Neural crest cell (in vitro differentiated cells): ENCODE results near the gene USP43. TPM values are rescaled to one million over a fixed set of nuclear protein-coding genes. Genes with fewer than 3 reads are reported as not detected.

ENCODE experiments used
- DNase-seq: peaks from one replicate; pipeline ENCODE4 v3.0.0; 2021; ENCODE audit warnings: low read depth, mixed read lengths, low spot score
- H3K27ac Mint-ChIP-seq: one replicate; pipeline ENCODE4 v1.8.0; 2021; ENCODE audit warnings: mild to moderate bottlenecking, mixed read lengths; ENCODE audit not compliant: unreplicated experiment
- H3K27me3 Mint-ChIP-seq: 2 replicates; pipeline ENCODE4 v1.8.0; 2021; ENCODE audit warnings: low read depth, mild to moderate bottlenecking, mixed read lengths
- H3K36me3 Mint-ChIP-seq: 2 replicates; pipeline ENCODE4 v1.8.0; 2021; ENCODE audit warnings: low read depth, mild to moderate bottlenecking, mixed read lengths
- H3K4me1 Mint-ChIP-seq: 2 replicates; pipeline ENCODE4 v1.8.0; 2021; ENCODE audit warnings: mixed read lengths
- H3K4me3 Mint-ChIP-seq: one replicate; pipeline ENCODE4 v1.8.0; 2021; ENCODE audit warnings: mild to moderate bottlenecking, mixed read lengths
- H3K9me3 Mint-ChIP-seq: 2 replicates; pipeline ENCODE4 v1.8.0; 2021; ENCODE audit warnings: mixed read lengths
- total RNA-seq: library from RNA; stranded (reverse); gene quantifications from 2 replicates; pipeline ENCODE4 v1.2.1, GENCODE V29; 2021
- TF ChIP-seq, protein P1 (sequence below): fragments of 200-600 bp; sonication (generic); conservative IDR thresholded peaks from 2 replicates; pipeline ENCODE4 v1.5.0; 2021; ENCODE audit warnings: antibody characterized with exemption, mild to moderate bottlenecking

The USP43 gene
- total RNA-seq, 1 donor from 2014 or later = 2.7 TPM

GRCh38 chr17:9729735-9730420, 84.6 kb downstream of the USP43 start:
- Mint-ChIP-seq H3K27ac (no peak overlapping the region), H3K27me3 (no peaks in the 10 kb centered on the region), H3K4me3 (no peak overlapping the region), H3K36me3 (peaks cover 3% of the 10 kb centered on the region), H3K9me3 (no peaks in the 10 kb centered on the region), H3K4me1 (peaks cover 22% of the 10 kb centered on the region)
- TF ChIP-seq, protein P1, sequence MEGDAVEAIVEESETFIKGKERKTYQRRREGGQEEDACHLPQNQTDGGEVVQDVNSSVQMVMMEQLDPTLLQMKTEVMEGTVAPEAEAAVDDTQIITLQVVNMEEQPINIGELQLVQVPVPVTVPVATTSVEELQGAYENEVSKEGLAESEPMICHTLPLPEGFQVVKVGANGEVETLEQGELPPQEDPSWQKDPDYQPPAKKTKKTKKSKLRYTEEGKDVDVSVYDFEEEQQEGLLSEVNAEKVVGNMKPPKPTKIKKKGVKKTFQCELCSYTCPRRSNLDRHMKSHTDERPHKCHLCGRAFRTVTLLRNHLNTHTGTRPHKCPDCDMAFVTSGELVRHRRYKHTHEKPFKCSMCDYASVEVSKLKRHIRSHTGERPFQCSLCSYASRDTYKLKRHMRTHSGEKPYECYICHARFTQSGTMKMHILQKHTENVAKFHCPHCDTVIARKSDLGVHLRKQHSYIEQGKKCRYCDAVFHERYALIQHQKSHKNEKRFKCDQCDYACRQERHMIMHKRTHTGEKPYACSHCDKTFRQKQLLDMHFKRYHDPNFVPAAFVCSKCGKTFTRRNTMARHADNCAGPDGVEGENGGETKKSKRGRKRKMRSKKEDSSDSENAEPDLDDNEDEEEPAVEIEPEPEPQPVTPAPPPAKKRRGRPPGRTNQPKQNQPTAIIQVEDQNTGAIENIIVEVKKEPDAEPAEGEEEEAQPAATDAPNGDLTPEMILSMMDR = no peak
- no peak for DNase-seq

- H3K4me1 Mint-ChIP-seq = peaks cover 12% of the 10 kb centered on the region
- H3K27ac Mint-ChIP-seq = no peak overlapping the region
- DNase-seq = no peak
- TF ChIP-seq, protein P1 = no peak
- no peak overlapping the region for H3K4me3 Mint-ChIP-seq
- no peaks in the 10 kb centered on the region for H3K36me3 Mint-ChIP-seq
- peaks cover 2% of the 10 kb centered on the region for H3K9me3 Mint-ChIP-seq
- peaks cover 11% of the 10 kb centered on the region for H3K27me3 Mint-ChIP-seq
These were observed 105.2 kb downstream of the USP43 start for GRCh38 chr17:9750524-9750923.

GRCh38 chr17:9755083-9755482, 109.8 kb downstream of the USP43 start:
- Mint-ChIP-seq H3K9me3 (peaks cover 2% of the 10 kb centered on the region), H3K36me3 (no peaks in the 10 kb centered on the region), H3K4me1 (peaks cover 10% of the 10 kb centered on the region), H3K4me3 (no peak overlapping the region), H3K27me3 (peaks cover 10% of the 10 kb centered on the region), H3K27ac (no peak overlapping the region)
- TF ChIP-seq, protein P1 = no peak
- no peak for DNase-seq

GRCh38 chr17:9760266-9760665, 114.9 kb downstream of the USP43 start:
- DNase-seq = no peak
- H3K4me1 Mint-ChIP-seq = no peaks in the 10 kb centered on the region
- no peak overlapping the region for H3K27ac Mint-ChIP-seq
- peaks cover 30% of the 10 kb centered on the region for H3K27me3 Mint-ChIP-seq
- no peak overlapping the region for H3K4me3 Mint-ChIP-seq
- H3K36me3 Mint-ChIP-seq = no peaks in the 10 kb centered on the region
- TF ChIP-seq, protein P1 = no peak
- H3K9me3 Mint-ChIP-seq = no peaks in the 10 kb centered on the region

DNA sequence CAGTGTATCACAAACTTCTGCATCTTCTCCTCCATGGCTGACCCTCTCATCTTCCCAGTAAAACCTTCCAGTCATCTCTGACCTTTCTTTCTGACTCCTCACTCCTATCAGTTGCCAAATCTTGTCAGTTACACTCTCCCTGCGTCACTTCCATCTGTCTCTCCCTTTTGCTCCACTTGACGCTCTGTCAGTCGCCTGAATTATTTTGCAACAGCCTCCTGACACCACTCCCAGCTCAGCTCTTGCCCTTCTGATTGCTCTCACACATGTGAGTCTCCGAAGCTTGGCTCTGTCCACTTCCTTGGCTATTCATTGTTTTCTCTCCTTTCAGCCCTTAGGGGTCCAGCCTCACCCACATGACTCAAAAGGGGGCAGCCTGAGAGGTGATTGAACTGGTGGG, 118.3 kb downstream of the USP43 start:
- no peak for DNase-seq
- Mint-ChIP-seq H3K4me3 (no peak overlapping the region), H3K36me3 (no peaks in the 10 kb centered on the region), H3K4me1 (no peaks in the 10 kb centered on the region), H3K27ac (no peak overlapping the region), H3K27me3 (peaks cover 38% of the 10 kb centered on the region), H3K9me3 (no peaks in the 10 kb centered on the region)
- TF ChIP-seq, protein P1 = no peak
